Stimulated activated naive CD4-positive, alpha-beta T cell treated with Interleukin-2 at 50 U/mL for 16 hours (primary cell): Measurements from ENCODE around the gene MARCKSL1.
A peak's percentile ranks its signal among the peaks of the same experiment; 100 is the strongest.

Experiments
- DNase-seq: peaks from one replicate; lab custom pipeline; 2025; lab: John Stamatoyannopoulos, UW

MARCKSL1 gene

GRCh38 chr1:32352831-32353383, 16.9 kb upstream of the MARCKSL1 start:
- DNase-seq: no peak

- DNase-seq: no peak
Measured at GRCh38 chr1:32352239-32352745, 16.3 kb upstream of the MARCKSL1 start.

GRCh38 chr1:32351399-32352238, 15.6 kb upstream of the MARCKSL1 start:
- peak; percentile 92 for DNase-seq

GRCh38 chr1:32350785-32351398, 14.9 kb upstream of the MARCKSL1 start:
- peak; percentile 83 for DNase-seq

- no peak for DNase-seq
Measured at GRCh38 chr1:32349211-32349708, 13.2 kb upstream of the MARCKSL1 start.

- no peak for DNase-seq
Measured at GRCh38 chr1:32346532-32347157, 10.6 kb upstream of the MARCKSL1 start.

- no peak for DNase-seq
Measured at GRCh38 chr1:32345289-32345827, 9.3 kb upstream of the MARCKSL1 start.

- no peak for DNase-seq
Measured at GRCh38 chr1:32342704-32343103, 6.7 kb upstream of the MARCKSL1 start.

- no peak for DNase-seq
Measured at GRCh38 chr1:32341971-32342370, 5.9 kb upstream of the MARCKSL1 start.

GRCh38 chr1:32341186-32341757, 5.2 kb upstream of the MARCKSL1 start:
- no peak for DNase-seq

GRCh38 chr1:32339363-32339978, 3.4 kb upstream of the MARCKSL1 start:
- DNase-seq: peak; percentile 20

GRCh38 chr1:32338637-32339145, 2.7 kb upstream of the MARCKSL1 start:
- no peak for DNase-seq

- no peak for DNase-seq
Measured at GRCh38 chr1:32337855-32338636, 2.0 kb upstream of the MARCKSL1 start.

GRCh38 chr1:32336963-32337675, 1.1 kb upstream of the MARCKSL1 start:
- DNase-seq: peak; percentile 57

GRCh38 chr1:32336591-32336932, 529 bp upstream of the MARCKSL1 start:
- DNase-seq: no peak

GRCh38 chr1:32335535-32335789, 571 bp downstream of the MARCKSL1 start:
- DNase-seq: no peak

GRCh38 chr1:32334864-32335534, 1.0 kb downstream of the MARCKSL1 start:
- DNase-seq: peak; percentile 38

- no peak for DNase-seq
Measured at GRCh38 chr1:32334274-32334861, 1.7 kb downstream of the MARCKSL1 start.
